Measurements from ENCODE around the gene GPR17.

GRCh38 chr2:127655209-127656073 lies 9.5 kb downstream of the GPR17 start:
- TF ChIP-seq TCF4 (CRISPR knock-in tag; IDR thresholded peaks at IDR 0.05; ENCODE audit: borderline replicate concordance) (no peak), ZNF70 (CRISPR knock-in tag; IDR thresholded peaks at IDR 0.05) (no peak), CREB5 (CRISPR knock-in tag; IDR thresholded peaks at IDR 0.05; ENCODE audit: low read depth) (no peak), TOX (CRISPR knock-in tag; IDR thresholded peaks at IDR 0.05; ENCODE audit: borderline replicate concordance) (no peak), ARNTL (CRISPR knock-in tag; IDR thresholded peaks at IDR 0.05; ENCODE audit: borderline replicate concordance, low read depth) (no peak), PATZ1 (CRISPR knock-in tag; IDR thresholded peaks at IDR 0.05; ENCODE audit: borderline replicate concordance) (no peak), RARB (CRISPR knock-in tag; IDR thresholded peaks at IDR 0.05) (no peak), ZFP30 (CRISPR knock-in tag; IDR thresholded peaks at IDR 0.05) (no peak)

All from SK-N-SH treated with all-trans-retinoic acid at 6 μM for 48 hours (cell line).